Skeletal muscle satellite cell (primary cell): ENCODE measurements around the gene PGBD1.
A peak's percentile ranks its signal among the peaks of the same experiment; 100 is the strongest.

ENCODE experiments used
- H3K27me3 ChIP-seq: 2 replicates; pipeline ENCODE4 v1.7.0; 2013; ENCODE audit warnings: low read length; ENCODE audit not compliant: control insufficient read depth, insufficient read depth
- H3K36me3 ChIP-seq: 2 replicates; pipeline ENCODE4 v1.7.0; 2013; ENCODE audit warnings: mild to moderate bottlenecking, control low read depth, low read length; ENCODE audit not compliant: insufficient read depth
- H3K4me1 ChIP-seq: 2 replicates; pipeline ENCODE4 v1.7.0; 2013; ENCODE audit warnings: low read length; ENCODE audit not compliant: control insufficient read depth, insufficient read depth
- H3K4me2 ChIP-seq: 2 replicates; pipeline ENCODE4 v1.7.0; 2013; ENCODE audit warnings: mild to moderate bottlenecking, low read length
- H3K4me3 ChIP-seq: 2 replicates; pipeline ENCODE4 v1.7.0; 2013; ENCODE audit warnings: low read length
- H3K9ac ChIP-seq: 2 replicates; pipeline ENCODE4 v1.7.0; 2013; ENCODE audit warnings: mild to moderate bottlenecking, low read depth, low read length, moderate library complexity
- H3K9me3 ChIP-seq: replicated peaks from 2 replicates; pipeline ENCODE4 v1.7.0; 2013; ENCODE audit warnings: mild to moderate bottlenecking, control low read depth, low read length

The PGBD1 gene

DNA sequence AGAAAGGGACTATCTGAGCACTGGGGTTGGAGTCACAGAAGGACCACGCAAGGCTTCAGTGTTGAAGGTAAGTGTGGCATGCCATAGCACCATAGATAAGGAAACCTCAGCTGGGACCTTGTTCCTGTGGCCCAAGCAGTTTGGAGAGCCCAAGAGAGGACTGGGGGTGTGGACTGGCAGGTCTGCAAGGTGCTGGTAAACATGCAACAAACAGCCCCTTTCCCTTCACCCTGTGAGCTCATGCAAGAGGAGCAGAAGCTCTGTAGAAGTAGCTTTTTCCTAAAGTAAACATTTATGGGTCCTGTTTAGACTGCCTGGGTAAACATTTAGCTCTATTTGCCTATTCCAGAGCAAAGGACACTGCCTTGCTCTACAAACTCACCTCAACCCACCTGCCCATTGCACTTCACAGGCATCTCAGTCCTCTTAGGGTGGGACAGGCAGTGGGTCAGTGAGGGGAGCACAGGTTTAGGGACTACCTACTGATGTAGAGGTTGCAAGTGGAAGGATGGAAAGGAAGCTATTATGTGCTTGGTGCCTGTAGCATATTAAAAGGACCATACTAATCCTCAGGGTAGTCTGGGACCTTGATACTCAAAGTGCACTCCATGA is 42.5 kb downstream of the PGBD1 start:
- Histone ChIP-seq H3K9ac (no peak overlapping the region), H3K36me3 (peaks cover 5% of the 10 kb centered on the region), H3K4me3 (no peak overlapping the region), H3K4me2 (no peak overlapping the region), H3K27me3 (no peaks in the 10 kb centered on the region), H3K4me1 (no peaks in the 10 kb centered on the region), H3K9me3 (peaks cover 15% of the 10 kb centered on the region)

DNA sequence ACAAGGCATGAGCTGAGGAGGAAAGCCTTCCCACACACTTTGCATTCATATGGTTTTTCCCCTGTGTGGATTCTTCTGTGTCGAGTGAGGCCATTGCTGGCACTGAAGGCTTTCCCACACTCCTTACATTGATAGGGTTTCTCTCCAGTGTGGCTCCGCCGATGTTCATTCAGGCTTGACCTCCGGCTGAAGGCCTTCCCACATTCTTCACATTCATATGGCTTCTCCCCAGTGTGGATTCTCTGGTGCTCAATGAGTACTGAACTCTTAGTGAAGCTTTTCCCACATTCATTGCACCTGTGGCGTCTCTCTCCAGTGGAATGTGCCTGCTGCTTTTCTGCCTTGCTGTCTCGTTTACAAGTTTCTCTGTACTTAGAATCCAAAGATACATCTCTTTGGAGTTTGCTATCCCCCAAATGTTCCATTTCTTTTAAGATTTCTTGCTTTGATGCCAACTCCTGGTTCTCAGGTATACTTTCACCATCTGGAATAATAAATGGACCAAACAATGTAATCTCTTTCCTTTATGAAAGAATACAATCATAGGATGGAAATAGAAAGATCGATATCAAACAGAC is 45.1 kb downstream of the PGBD1 start:
- no peak overlapping the region for H3K4me2 ChIP-seq
- no peaks in the 10 kb centered on the region for H3K27me3 ChIP-seq
- no peak overlapping the region for H3K4me3 ChIP-seq
- no peak overlapping the region for H3K9ac ChIP-seq
- H3K36me3 ChIP-seq, result peaks cover 5% of the 10 kb centered on the region
- H3K4me1 ChIP-seq, result no peaks in the 10 kb centered on the region
- peaks cover 15% of the 10 kb centered on the region for H3K9me3 ChIP-seq

DNA sequence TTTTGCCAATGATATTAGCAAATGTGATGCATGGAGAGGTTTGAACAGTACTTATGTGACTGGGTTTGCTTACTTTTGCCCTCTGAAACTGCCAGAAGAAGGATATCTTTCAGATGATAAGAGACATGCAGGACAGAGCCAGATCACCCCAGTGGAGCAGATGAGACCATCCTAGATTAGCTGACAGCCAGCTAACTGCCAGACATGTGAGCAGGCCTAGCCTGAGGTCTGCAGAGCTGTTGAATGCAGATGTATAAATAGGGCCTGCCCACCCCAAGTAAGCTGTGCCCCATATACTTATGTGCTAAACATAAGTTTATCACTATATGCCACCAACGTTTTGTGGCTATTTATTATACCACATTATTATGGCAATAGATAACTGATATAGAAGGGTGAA is 48.7 kb downstream of the PGBD1 start:
- H3K27me3 ChIP-seq, result no peaks in the 10 kb centered on the region
- H3K9me3 ChIP-seq, result peaks cover 15% of the 10 kb centered on the region
- H3K4me3 ChIP-seq, result no peak overlapping the region
- no peak overlapping the region for H3K4me2 ChIP-seq
- no peak overlapping the region for H3K9ac ChIP-seq
- H3K36me3 ChIP-seq, result peaks cover 5% of the 10 kb centered on the region
- H3K4me1 ChIP-seq, result no peaks in the 10 kb centered on the region

DNA sequence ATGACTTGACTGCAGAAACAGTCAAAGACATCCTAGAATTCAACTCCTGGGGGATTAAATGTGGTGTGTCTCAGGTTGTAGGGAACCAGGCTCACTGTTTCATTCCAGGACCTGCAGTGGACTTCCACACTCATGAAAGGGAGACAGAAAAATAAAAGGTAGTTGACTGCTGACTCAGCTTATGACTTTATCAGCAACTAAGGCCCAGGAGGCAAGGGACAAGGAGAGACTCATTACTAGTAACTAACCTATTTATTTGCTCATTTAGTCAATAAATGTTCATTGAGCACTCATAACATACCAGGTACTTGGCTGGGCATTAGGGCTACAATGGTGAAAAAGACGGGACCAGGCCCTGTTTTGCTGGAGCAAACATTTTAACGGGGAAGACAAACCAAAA is 51.7 kb downstream of the PGBD1 start:
- Histone ChIP-seq H3K4me3 (no peak overlapping the region), H3K36me3 (no peaks in the 10 kb centered on the region), H3K9me3 (no peaks in the 10 kb centered on the region), H3K4me2 (no peak overlapping the region), H3K27me3 (no peaks in the 10 kb centered on the region), H3K9ac (no peak overlapping the region), H3K4me1 (peaks cover 8% of the 10 kb centered on the region)

DNA sequence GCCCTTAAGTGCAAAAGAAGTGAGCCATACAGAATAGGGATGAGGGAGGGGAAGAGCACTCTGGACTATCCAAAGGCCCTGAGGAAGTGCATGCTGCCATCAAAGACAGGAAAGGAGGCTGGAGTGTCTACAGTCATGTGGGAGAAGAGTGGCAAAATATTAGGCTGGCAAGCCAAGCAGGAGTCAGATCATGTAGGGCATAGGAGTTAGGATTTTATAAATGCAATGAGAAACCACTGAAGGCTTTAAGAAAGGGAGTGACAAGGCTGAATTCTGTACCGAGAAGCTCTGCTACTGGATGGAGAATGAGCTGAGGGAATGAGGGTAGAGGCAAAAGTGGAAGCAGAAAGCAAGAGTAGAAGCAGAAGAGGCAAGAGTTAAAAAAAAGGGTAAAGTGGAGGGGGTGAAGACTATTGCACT is 52.2 kb downstream of the PGBD1 start:
- H3K27me3 ChIP-seq, result no peaks in the 10 kb centered on the region
- no peak overlapping the region for H3K9ac ChIP-seq
- H3K4me3 ChIP-seq, result no peak overlapping the region
- H3K9me3 ChIP-seq, result no peaks in the 10 kb centered on the region
- H3K36me3 ChIP-seq, result no peaks in the 10 kb centered on the region
- H3K4me2 ChIP-seq, result no peak overlapping the region
- peaks cover 8% of the 10 kb centered on the region for H3K4me1 ChIP-seq

DNA sequence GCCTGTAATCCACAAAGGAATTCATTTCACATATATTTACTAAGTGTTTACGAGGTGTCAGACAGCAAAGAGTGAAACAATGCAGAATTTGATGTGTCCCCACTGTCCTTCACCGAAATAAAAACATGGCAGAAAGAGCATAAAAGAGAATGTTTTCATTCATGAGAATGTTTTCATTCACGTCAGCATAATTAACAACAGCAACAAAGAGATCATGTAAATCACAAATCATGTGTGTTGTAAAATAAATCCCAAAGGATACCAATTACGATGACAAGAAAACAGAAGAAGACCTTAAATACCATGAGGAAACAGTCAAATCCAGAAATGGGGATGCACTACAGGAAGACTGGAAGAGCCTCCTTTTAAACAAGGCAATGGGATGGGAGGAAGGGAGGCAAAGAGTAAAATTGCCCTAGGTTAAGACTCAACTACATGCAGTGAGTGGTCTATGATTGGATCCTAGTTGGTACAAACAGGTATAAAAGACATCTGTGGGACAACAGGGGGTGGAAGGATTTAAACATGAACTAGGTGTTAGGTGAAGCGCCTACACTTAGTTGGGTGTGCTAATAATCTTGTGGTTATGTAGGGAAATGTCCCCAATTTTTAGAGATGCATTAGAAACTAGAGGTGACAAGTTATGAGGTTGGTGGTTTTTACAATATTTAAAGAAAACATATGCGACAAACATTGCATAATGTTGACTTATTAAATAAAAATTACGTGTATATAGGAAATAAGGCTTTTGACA is 53.1 kb downstream of the PGBD1 start:
- Histone ChIP-seq H3K4me1 (peaks cover 8% of the 10 kb centered on the region), H3K9ac (no peak overlapping the region), H3K4me2 (peak overlapping the region; percentile 93), H3K9me3 (no peaks in the 10 kb centered on the region), H3K4me3 (peak overlapping the region; percentile 84), H3K36me3 (no peaks in the 10 kb centered on the region), H3K27me3 (no peaks in the 10 kb centered on the region)

DNA sequence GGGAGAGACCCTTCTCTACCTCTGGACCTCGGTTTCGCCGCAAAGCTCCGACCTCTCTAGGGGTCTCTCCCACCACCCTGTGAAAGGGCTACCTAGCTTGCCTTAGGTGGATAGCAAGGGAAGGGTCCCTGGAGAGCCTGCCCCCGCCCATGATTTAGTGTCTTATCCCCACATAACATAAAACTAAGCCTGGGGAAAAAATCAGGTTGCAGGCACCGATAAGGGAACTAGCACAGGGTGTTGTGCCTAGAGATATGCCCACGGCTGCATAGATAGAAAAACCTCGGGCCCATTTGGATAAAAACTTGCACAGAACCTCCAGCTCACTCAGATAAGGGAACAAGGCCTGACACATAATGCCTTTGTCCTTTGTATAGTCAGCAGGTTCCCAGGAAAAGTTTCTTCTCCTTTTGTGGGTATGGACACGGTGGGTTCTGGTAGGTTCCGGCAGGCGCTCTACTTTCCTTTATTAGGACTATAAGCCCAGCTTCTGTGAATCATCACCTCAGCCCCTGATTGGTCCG is 53.7 kb downstream of the PGBD1 start:
- Histone ChIP-seq H3K27me3 (no peaks in the 10 kb centered on the region), H3K4me3 (peak overlapping the region; percentile 84), H3K4me1 (peaks cover 8% of the 10 kb centered on the region), H3K4me2 (peak overlapping the region; percentile 93), H3K9ac (peak overlapping the region; percentile 30), H3K36me3 (no peaks in the 10 kb centered on the region), H3K9me3 (no peaks in the 10 kb centered on the region)

DNA sequence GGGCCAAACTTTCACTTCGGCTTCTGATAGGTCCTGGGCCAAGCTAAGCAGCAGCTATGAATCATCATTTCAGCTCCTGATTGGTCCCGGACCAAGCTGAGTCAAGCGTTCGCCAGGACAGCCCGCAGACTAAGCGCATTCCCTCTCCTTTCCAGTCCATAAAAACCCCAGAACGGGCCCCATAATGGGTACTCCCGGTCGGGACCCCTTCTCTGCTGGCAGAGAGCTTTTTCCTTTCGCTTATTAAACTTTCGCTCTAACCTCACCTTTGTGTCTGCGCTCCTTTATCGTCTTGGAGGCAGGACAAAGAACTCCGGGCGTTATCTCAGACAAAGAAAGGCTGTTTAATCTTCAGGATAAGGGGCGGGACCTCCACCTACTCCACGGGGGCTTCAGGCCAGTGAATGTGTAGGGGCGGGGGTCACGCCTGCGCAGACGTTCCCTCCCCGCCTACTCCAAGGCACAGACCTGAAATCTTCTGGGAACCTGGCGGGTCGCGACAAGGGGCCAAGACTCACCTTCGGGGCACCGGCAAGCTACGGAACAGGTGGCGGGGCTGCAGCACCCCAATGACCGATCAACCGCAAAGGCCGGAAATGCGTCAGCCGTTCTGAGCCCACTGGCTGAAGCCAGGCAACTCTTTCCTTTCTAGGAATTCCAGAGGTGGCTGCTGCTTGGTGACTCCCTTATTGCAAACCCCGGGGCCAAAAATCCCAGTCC is 54.4 kb downstream of the PGBD1 start, which contains the start of gene ZSCAN31:
Gene ZSCAN31 (minus strand): TSS at position 585 of the 720 bp plus-strand sequence. CDS start 6,465 bp downstream, outside the sequence.
- H3K9ac ChIP-seq, result peak within 1 kb of the TSS; percentile 85
- peaks cover 8% of the 10 kb centered on the region for H3K4me1 ChIP-seq
- H3K9me3 ChIP-seq, result no peaks in the 10 kb centered on the region
- no peaks in the 10 kb centered on the region for H3K36me3 ChIP-seq
- peak within 1 kb of the TSS; percentile 84 for H3K4me3 ChIP-seq
- H3K4me2 ChIP-seq, result peak within 1 kb of the TSS; percentile 93
- no peaks in the 10 kb centered on the region for H3K27me3 ChIP-seq

DNA sequence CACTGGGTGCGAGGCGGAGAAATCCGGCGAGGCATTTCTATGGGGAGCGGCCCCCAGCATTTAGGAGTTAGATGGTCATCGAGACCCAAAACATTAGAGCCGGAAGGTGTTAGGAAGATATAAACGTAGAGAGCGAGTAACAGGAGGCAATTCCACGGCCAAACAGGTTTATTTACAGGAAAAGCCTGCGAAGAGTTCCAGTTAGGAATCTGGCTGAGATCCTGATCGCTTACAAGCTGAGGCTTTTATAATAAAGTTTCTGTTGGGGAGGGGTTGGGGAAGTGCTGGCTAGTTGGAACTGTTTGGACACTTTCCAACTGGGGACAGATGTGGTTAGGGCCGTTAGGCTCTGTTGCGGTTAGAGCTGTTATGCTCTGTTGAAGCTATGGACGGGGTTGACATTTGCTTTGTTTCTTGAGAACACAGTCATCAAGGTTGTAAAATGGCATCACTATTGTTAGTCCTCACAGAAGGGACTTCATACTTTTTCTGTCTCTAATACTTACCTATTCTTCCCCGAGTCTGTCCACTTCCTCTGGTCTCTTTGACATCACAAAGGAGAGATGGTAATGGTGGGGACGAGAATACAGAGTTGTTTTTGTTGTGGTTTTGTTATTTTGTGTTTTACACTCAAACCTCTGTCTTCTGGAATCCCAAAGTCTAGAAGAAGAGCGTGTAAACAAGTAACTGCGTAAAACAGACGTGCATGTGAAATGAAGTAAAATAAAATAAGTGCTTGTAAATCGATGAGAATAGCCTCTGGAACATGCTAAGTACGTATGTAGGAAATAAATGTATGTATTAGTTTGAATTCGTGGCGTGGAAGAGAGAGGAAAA is 55.1 kb downstream of the PGBD1 start:
- H3K4me2 ChIP-seq, result peak overlapping the region; percentile 93
- H3K36me3 ChIP-seq, result no peaks in the 10 kb centered on the region
- peak overlapping the region; percentile 85 for H3K9ac ChIP-seq
- H3K27me3 ChIP-seq, result no peaks in the 10 kb centered on the region
- peak overlapping the region; percentile 84 for H3K4me3 ChIP-seq
- H3K4me1 ChIP-seq, result peaks cover 8% of the 10 kb centered on the region
- H3K9me3 ChIP-seq, result no peaks in the 10 kb centered on the region

DNA sequence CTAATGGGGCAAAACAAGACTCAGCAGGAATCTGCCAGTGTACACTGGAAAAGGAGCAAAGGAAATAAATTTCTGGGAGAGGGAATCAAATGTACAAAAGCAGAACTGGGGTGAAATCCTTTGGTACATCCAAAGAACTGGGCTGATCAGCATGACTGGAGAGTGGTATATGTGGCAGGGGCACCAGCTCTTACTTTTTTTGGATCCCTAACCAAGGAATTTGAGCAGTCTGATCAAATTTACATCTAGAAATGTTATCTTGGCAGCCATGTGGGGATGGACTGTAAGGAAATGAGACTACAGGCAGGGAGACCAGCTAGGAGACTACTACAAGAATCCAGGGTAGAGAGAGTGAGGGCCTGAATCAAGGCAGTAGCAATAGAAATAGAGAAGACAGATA is 55.7 kb downstream of the PGBD1 start:
- H3K4me1 ChIP-seq, result peaks cover 8% of the 10 kb centered on the region
- peak overlapping the region; percentile 93 for H3K4me2 ChIP-seq
- no peak overlapping the region for H3K4me3 ChIP-seq
- no peaks in the 10 kb centered on the region for H3K27me3 ChIP-seq
- H3K9ac ChIP-seq, result no peak overlapping the region
- H3K9me3 ChIP-seq, result no peaks in the 10 kb centered on the region
- no peaks in the 10 kb centered on the region for H3K36me3 ChIP-seq
